Mucosa of stomach (tissue), 1 donor: ENCODE data around the gene CDH12.

ENCODE experiments used
- H3K27me3 ChIP-seq: one replicate; pipeline ENCODE4 v1.7.0; 2013; ENCODE audit warnings: mild to moderate bottlenecking, low read length; ENCODE audit not compliant: control insufficient read depth, insufficient read depth
- H3K36me3 ChIP-seq: one replicate; pipeline ENCODE4 v1.7.0; 2013; ENCODE audit warnings: low read length; ENCODE audit not compliant: control insufficient read depth, insufficient read depth
- H3K4me1 ChIP-seq: one replicate; pipeline ENCODE4 v1.7.0; 2013; ENCODE audit warnings: mild to moderate bottlenecking, low read length; ENCODE audit not compliant: control insufficient read depth, insufficient read depth
- H3K4me3 ChIP-seq: one replicate; pipeline ENCODE4 v1.7.0; 2013; ENCODE audit warnings: low read length
- H3K9ac ChIP-seq: one replicate; pipeline ENCODE4 v1.7.0; 2013; ENCODE audit warnings: mild to moderate bottlenecking, low read length, moderate library complexity
- H3K9me3 ChIP-seq: one replicate; pipeline ENCODE4 v1.7.0; 2013; ENCODE audit warnings: mild to moderate bottlenecking, low read length, moderate library complexity; ENCODE audit not compliant: control insufficient read depth
- donor health status: Pancreatic carcinoma.

Gene CDH12

GRCh38 chr5:22480305-22480704 is 372.8 kb downstream of the CDH12 start:
- H3K9ac ChIP-seq = no peak overlapping the region
- no peaks in the 10 kb centered on the region for H3K27me3 ChIP-seq
- no peak overlapping the region for H3K4me3 ChIP-seq
- no peaks in the 10 kb centered on the region for H3K9me3 ChIP-seq
- H3K4me1 ChIP-seq = no peaks in the 10 kb centered on the region
- H3K36me3 ChIP-seq = no peaks in the 10 kb centered on the region

GRCh38 chr5:22473886-22474285 is 379.3 kb downstream of the CDH12 start:
- Histone ChIP-seq H3K9me3 (no peaks in the 10 kb centered on the region), H3K36me3 (no peaks in the 10 kb centered on the region), H3K4me3 (no peak overlapping the region), H3K9ac (no peak overlapping the region), H3K4me1 (no peaks in the 10 kb centered on the region), H3K27me3 (no peaks in the 10 kb centered on the region)

- H3K4me1 ChIP-seq = no peaks in the 10 kb centered on the region
- H3K27me3 ChIP-seq = no peaks in the 10 kb centered on the region
- H3K4me3 ChIP-seq = no peak overlapping the region
Measured at GRCh38 chr5:22471154-22471553, 382.0 kb downstream of the CDH12 start.

GRCh38 chr5:22470408-22470807 is 382.7 kb downstream of the CDH12 start:
- Histone ChIP-seq H3K9ac (no peak overlapping the region), H3K36me3 (no peaks in the 10 kb centered on the region), H3K27me3 (no peaks in the 10 kb centered on the region), H3K4me1 (no peaks in the 10 kb centered on the region), H3K4me3 (no peak overlapping the region), H3K9me3 (no peaks in the 10 kb centered on the region)

More at GRCh38 chr5:22471154-22471553, 382.0 kb downstream of the CDH12 start:
- H3K36me3 ChIP-seq = no peaks in the 10 kb centered on the region
- no peaks in the 10 kb centered on the region for H3K9me3 ChIP-seq
- H3K9ac ChIP-seq = no peak overlapping the region

- Histone ChIP-seq H3K9me3 (no peaks in the 10 kb centered on the region), H3K4me1 (no peaks in the 10 kb centered on the region), H3K36me3 (no peaks in the 10 kb centered on the region), H3K4me3 (no peak overlapping the region), H3K27me3 (no peaks in the 10 kb centered on the region), H3K9ac (no peak overlapping the region)
Measured at GRCh38 chr5:22465616-22466015, 387.5 kb downstream of the CDH12 start.

- H3K9me3 ChIP-seq = no peaks in the 10 kb centered on the region
- no peaks in the 10 kb centered on the region for H3K36me3 ChIP-seq
- H3K9ac ChIP-seq = no peak overlapping the region
- H3K27me3 ChIP-seq = no peaks in the 10 kb centered on the region
- no peaks in the 10 kb centered on the region for H3K4me1 ChIP-seq
- no peak overlapping the region for H3K4me3 ChIP-seq
Measured at GRCh38 chr5:22465177-22465576, 388.0 kb downstream of the CDH12 start.

- Histone ChIP-seq H3K27me3 (no peaks in the 10 kb centered on the region), H3K36me3 (no peaks in the 10 kb centered on the region), H3K9me3 (no peaks in the 10 kb centered on the region), H3K9ac (no peak overlapping the region), H3K4me3 (no peak overlapping the region), H3K4me1 (no peaks in the 10 kb centered on the region)
Measured at GRCh38 chr5:22460189-22460588, 393.0 kb downstream of the CDH12 start.

- no peaks in the 10 kb centered on the region for H3K9me3 ChIP-seq
- H3K4me3 ChIP-seq = no peak overlapping the region
- H3K36me3 ChIP-seq = no peaks in the 10 kb centered on the region
- H3K9ac ChIP-seq = no peak overlapping the region
- H3K4me1 ChIP-seq = no peaks in the 10 kb centered on the region
- no peaks in the 10 kb centered on the region for H3K27me3 ChIP-seq
Measured at GRCh38 chr5:22432905-22433304, 420.2 kb downstream of the CDH12 start.

GRCh38 chr5:22431840-22432239 is 421.3 kb downstream of the CDH12 start:
- H3K9ac ChIP-seq = no peak overlapping the region
- no peaks in the 10 kb centered on the region for H3K36me3 ChIP-seq

GRCh38 chr5:22431406-22431805 is 421.7 kb downstream of the CDH12 start:
- no peaks in the 10 kb centered on the region for H3K36me3 ChIP-seq

More at GRCh38 chr5:22431840-22432239, 421.3 kb downstream of the CDH12 start:
- Histone ChIP-seq H3K4me3 (no peak overlapping the region), H3K9me3 (no peaks in the 10 kb centered on the region), H3K27me3 (no peaks in the 10 kb centered on the region), H3K4me1 (no peaks in the 10 kb centered on the region)

GRCh38 chr5:22411554-22412349 is 441.4 kb downstream of the CDH12 start:
- H3K4me3 ChIP-seq = no peak overlapping the region
- H3K4me1 ChIP-seq = no peaks in the 10 kb centered on the region
- no peaks in the 10 kb centered on the region for H3K27me3 ChIP-seq
- H3K9me3 ChIP-seq = no peaks in the 10 kb centered on the region
- H3K9ac ChIP-seq = no peak overlapping the region
- no peaks in the 10 kb centered on the region for H3K36me3 ChIP-seq

More at GRCh38 chr5:22431406-22431805, 421.7 kb downstream of the CDH12 start:
- Histone ChIP-seq H3K9me3 (no peaks in the 10 kb centered on the region), H3K27me3 (no peaks in the 10 kb centered on the region), H3K9ac (no peak overlapping the region), H3K4me3 (no peak overlapping the region), H3K4me1 (no peaks in the 10 kb centered on the region)

- H3K36me3 ChIP-seq = no peaks in the 10 kb centered on the region
- no peaks in the 10 kb centered on the region for H3K27me3 ChIP-seq
- no peaks in the 10 kb centered on the region for H3K9me3 ChIP-seq
- H3K4me3 ChIP-seq = no peak overlapping the region
- H3K4me1 ChIP-seq = no peaks in the 10 kb centered on the region
- no peak overlapping the region for H3K9ac ChIP-seq
Measured at GRCh38 chr5:22391956-22392355, 461.2 kb downstream of the CDH12 start.
